BE2C (cell line): Measurements from ENCODE around the gene FCHO2.

ENCODE experiments used
- DNase-seq: peaks from one replicate; pipeline ENCODE4 v3.0.0-alpha.2; 2020
- H3K27me3 ChIP-seq: fragments of 250-450 bp; sonication (Bioruptor Pico); 2 replicates; pipeline ENCODE4 v1.5.1; 2020; ENCODE audit warnings: mild to moderate bottlenecking
- H3K36me3 ChIP-seq: fragments of 250-450 bp; sonication (Bioruptor Pico); 2 replicates; pipeline ENCODE4 v1.5.1; 2020; ENCODE audit warnings: mild to moderate bottlenecking
- H3K4me1 ChIP-seq: fragments of 250-450 bp; sonication (Bioruptor Pico); 2 replicates; pipeline ENCODE4 v1.5.1; 2020
- H3K4me3 ChIP-seq: 2 replicates; pipeline ENCODE4 v1.5.1; 2011; ENCODE audit warnings: low read depth, low read length
- H3K9me3 ChIP-seq: fragments of 250-450 bp; sonication (Bioruptor Pico); 2 replicates; pipeline ENCODE4 v1.5.1; 2020
- TF ChIP-seq, protein P1 (sequence below): IDR thresholded peaks from 2 replicates; pipeline ENCODE4 v1.5.1; 2012; ENCODE audit warnings: mild to moderate bottlenecking, low read depth, low read length

Gene FCHO2

DNA sequence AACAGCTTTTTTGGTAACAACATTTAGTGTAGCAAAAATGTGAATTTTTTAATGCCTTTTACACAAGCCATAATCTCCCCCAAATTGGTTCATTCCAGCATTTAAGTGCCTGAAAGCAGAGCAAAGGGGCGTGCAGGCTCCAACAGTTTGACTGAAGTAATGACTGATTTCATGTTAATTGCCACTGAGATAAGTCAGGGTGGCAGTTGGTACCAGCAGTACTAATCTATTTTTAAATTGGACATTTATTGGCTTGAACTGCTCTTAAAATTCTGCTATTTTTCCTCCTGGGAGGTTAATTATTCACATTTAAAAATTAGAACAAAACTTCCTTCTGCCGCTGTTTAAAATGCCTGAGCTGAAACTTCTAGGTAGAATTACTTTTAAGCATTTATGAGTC is 176.9 kb downstream of the FCHO2 start:
- no peak overlapping the region for H3K4me3 ChIP-seq
- H3K9me3 ChIP-seq, result no peaks in the 10 kb centered on the region
- DNase-seq, result no peak
- H3K36me3 ChIP-seq, result no peaks in the 10 kb centered on the region
- no peaks in the 10 kb centered on the region; the same call in 1 of the 2 replicates for H3K27me3 ChIP-seq
- TF ChIP-seq, protein P1, sequence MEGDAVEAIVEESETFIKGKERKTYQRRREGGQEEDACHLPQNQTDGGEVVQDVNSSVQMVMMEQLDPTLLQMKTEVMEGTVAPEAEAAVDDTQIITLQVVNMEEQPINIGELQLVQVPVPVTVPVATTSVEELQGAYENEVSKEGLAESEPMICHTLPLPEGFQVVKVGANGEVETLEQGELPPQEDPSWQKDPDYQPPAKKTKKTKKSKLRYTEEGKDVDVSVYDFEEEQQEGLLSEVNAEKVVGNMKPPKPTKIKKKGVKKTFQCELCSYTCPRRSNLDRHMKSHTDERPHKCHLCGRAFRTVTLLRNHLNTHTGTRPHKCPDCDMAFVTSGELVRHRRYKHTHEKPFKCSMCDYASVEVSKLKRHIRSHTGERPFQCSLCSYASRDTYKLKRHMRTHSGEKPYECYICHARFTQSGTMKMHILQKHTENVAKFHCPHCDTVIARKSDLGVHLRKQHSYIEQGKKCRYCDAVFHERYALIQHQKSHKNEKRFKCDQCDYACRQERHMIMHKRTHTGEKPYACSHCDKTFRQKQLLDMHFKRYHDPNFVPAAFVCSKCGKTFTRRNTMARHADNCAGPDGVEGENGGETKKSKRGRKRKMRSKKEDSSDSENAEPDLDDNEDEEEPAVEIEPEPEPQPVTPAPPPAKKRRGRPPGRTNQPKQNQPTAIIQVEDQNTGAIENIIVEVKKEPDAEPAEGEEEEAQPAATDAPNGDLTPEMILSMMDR, result no peak
- H3K4me1 ChIP-seq, result no peaks in the 10 kb centered on the region

DNA sequence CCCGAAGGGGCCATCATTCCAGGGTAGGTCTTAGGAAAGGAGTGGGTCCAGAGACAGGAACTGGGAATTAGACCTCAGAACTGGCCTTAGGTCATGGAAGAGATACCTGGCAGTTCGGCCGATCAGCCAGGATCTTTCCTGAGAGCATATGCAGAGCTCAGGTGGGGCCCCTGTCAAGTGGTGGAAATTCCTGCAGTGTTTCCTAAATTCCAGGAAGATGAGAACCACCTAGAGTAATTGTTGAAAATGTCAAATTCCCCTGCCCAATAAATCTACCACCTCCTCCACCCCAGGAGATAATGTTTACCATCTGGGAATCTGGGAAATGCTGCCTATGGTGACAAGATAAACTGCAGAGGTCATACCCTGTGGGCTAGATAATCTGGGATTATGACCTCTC is 179.2 kb downstream of the FCHO2 start:
- Histone ChIP-seq H3K4me3 (no peak overlapping the region), H3K9me3 (no peaks in the 10 kb centered on the region), H3K27me3 (no peaks in the 10 kb centered on the region; the same call in 1 of the 2 replicates), H3K36me3 (no peaks in the 10 kb centered on the region), H3K4me1 (no peaks in the 10 kb centered on the region)
- TF ChIP-seq, protein P1, result no peak
- no peak for DNase-seq

DNA sequence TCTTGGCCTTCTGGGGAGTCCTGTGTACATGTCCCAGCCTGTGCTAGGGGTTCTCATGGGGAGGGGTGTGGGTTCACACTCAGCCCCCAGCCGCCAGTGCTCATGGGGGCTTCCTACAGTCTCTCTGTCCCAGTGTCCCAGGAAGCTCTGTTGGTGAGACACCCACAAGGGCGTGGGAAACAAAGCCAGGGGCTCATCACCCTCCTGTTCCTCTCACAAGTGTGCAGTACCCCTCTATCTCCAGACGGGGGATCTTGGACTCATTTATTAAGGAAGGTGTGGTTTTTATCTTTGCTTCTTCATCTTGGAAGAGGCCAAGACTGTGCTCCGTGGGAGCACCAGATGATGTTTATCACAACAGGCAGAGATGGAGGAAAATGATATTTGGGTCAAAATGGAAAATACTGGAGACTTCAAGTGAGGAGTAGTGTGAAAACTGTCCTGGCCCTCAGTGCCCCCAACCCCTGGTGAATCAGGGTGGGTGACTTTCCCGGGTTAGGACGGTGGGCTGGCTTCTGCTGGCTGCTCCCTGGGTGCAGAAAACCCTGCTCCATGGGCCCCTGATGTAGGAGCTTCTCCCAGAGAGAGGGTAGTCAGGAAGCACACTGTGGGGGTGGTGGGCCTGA is 179.7 kb downstream of the FCHO2 start:
- Histone ChIP-seq H3K4me3 (no peak overlapping the region), H3K4me1 (no peaks in the 10 kb centered on the region), H3K27me3 (no peaks in the 10 kb centered on the region; the same call in 1 of the 2 replicates), H3K36me3 (no peaks in the 10 kb centered on the region), H3K9me3 (no peaks in the 10 kb centered on the region)
- DNase-seq, result no peak
- TF ChIP-seq, protein P1, result peak; percentile 47

DNA sequence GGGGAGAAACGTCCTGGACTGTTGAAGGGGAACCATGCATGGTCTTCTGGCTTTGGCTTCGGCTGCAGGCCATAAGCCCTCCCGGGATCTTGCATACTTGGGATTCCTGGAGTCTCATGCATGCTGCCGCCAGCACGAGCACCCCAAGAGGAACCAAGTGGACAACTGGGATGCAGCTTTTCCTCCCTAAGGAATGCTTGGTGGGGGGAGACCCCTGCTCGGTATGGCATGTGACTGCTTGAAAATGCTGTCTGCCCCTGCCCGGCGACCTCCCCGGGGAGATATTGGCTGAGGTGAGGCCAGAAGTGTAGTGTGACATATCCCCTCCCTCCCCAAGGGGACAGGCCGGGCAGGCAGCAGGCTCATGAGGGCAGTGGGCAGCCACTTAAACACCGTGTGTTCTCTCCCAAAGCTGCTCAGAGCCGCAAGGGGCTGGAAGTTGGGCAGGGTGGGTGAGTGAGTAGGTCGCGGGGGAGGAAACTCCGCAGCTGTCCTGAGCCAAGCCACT is 180.3 kb downstream of the FCHO2 start:
- H3K27me3 ChIP-seq, result no peaks in the 10 kb centered on the region; the same call in 1 of the 2 replicates
- no peak overlapping the region for H3K4me3 ChIP-seq
- no peaks in the 10 kb centered on the region for H3K4me1 ChIP-seq
- DNase-seq, result no peak
- no peaks in the 10 kb centered on the region for H3K36me3 ChIP-seq
- TF ChIP-seq, protein P1, result no peak
- H3K9me3 ChIP-seq, result no peaks in the 10 kb centered on the region

DNA sequence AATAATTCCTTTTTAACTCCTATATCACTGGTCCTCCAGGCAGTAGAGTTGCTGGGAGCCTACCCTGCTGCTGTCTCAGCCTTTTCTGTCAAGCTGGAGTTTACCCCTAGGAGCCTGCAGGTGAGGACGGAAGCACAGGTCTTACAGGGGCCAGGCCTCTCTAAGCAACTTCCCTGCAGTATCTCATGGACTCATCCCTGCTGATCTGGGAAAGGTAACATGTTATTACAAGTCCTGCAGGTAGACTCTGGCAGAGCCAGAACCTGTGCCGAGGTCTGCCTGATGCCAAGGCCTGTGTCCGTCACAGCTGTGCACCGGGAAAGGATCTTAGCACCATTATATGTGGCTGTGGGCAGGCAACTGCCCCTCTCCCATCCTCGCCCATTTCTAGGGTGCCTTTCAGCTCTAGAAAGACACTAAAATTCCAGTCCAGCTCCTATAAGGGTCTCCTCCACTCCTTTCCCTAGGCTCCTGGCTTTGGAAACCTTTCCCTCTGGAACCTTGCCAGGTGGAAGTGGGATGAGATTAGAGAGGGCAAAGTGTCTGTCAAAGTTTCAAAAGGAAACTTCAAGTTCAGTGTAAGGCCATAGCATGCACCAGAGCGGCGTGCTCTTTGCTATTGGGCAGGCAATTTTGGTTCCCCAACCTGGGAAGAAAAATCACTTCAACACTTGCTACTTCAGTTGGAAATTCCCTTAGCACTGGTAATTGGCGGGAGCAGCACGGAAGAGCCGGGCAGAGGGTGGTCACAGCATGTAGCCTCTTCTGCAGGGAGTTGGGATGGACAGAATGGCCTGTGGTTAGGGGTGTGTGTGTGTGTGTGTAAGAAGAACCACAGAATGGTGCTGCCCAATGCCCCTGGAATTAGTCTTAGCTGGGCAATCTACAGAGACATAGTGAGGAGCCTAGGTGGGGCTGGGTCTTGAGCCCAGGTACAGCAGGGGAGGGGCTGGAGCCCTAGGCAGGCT is 182.0 kb downstream of the FCHO2 start:
- no peaks in the 10 kb centered on the region for H3K36me3 ChIP-seq
- DNase-seq, result no peak
- no peak overlapping the region for H3K4me3 ChIP-seq
- no peaks in the 10 kb centered on the region for H3K9me3 ChIP-seq
- peaks cover 6% of the 10 kb centered on the region for H3K27me3 ChIP-seq
- no peaks in the 10 kb centered on the region for H3K4me1 ChIP-seq
- TF ChIP-seq, protein P1, result no peak
